Bronchial epithelial cell (primary cell): ENCODE measurements around the gene SLC35F3. TPM values are rescaled to one million over a fixed set of nuclear protein-coding genes. Genes with fewer than 3 reads are reported as not detected.

Source experiments
- DNase-seq: peaks from one replicate; pipeline ENCODE4 v3.0.0-alpha.2; 2010; ENCODE audit warnings: low read depth
- FAIRE-seq: peaks from 2 replicates; lab custom pipeline; 2011; peaks lifted over from hg19 to GRCh38; lab: Jason Lieb, UNC
- H3K27me3 ChIP-seq: 2 replicates; pipeline ENCODE4 v1.5.1; 2011; ENCODE audit warnings: low read length; ENCODE audit not compliant: control insufficient read depth, insufficient read depth
- H3K36me3 ChIP-seq: 2 replicates; pipeline ENCODE4 v1.5.1; 2011; ENCODE audit warnings: low read length; ENCODE audit not compliant: control insufficient read depth, insufficient read depth
- H3K4me3 ChIP-seq: 2 replicates; pipeline ENCODE4 v1.5.1; 2011; ENCODE audit warnings: mild to moderate bottlenecking, low read depth, low read length, control low read depth
- total RNA-seq: library from RNA; depleted of rRNA; stranded (reverse); fragments of >200 nt; gene quantifications from 2 replicates; pipeline ENCODE4 v1.2.1, GENCODE V29; 2014
- TF ChIP-seq, protein P1 (sequence below): IDR thresholded peaks from 2 replicates; pipeline ENCODE4 v1.5.1; 2011; ENCODE audit warnings: mild to moderate bottlenecking, moderate library complexity, low read length, control low read depth, inconsistent platforms; ENCODE audit not compliant: insufficient read depth, severe bottlenecking

Gene SLC35F3
- total RNA-seq, 1 donor from 2014 or later: 0.79 TPM

DNA sequence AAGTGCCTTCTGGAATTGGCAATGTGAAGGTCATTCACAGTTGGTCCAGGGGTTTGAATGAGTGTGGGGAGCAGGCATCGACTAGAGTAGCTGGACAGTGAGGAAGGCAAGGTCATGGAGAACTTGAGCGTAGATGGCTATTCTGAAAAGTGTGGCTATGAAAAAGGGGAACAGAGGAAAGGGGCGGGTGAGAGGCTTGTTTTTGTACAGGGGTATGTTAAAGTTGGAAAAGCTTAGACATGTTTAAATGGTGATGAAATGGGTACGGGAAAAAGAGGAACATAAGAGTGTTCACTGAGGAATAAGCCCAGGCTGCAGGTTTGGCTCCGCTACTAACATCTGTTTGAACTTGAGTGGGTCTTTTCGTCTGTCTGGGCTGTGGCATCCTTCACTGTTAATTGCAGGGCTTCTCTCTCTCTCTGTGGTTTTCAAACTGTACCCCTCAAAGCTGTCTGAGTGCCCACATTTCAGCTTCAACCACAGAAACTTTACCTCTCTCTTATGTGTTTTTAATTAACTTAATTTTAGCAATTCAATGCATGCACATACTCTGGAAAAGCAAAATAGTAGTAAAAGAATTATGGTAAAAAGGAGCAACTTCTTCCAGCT, 398.0 kb downstream of the SLC35F3 start:
- no peaks in the 10 kb centered on the region for H3K27me3 ChIP-seq
- FAIRE-seq: no peak
- DNase-seq: no peak
- H3K4me3 ChIP-seq: no peak overlapping the region
- TF ChIP-seq, protein P1, sequence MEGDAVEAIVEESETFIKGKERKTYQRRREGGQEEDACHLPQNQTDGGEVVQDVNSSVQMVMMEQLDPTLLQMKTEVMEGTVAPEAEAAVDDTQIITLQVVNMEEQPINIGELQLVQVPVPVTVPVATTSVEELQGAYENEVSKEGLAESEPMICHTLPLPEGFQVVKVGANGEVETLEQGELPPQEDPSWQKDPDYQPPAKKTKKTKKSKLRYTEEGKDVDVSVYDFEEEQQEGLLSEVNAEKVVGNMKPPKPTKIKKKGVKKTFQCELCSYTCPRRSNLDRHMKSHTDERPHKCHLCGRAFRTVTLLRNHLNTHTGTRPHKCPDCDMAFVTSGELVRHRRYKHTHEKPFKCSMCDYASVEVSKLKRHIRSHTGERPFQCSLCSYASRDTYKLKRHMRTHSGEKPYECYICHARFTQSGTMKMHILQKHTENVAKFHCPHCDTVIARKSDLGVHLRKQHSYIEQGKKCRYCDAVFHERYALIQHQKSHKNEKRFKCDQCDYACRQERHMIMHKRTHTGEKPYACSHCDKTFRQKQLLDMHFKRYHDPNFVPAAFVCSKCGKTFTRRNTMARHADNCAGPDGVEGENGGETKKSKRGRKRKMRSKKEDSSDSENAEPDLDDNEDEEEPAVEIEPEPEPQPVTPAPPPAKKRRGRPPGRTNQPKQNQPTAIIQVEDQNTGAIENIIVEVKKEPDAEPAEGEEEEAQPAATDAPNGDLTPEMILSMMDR: no peak
- H3K36me3 ChIP-seq: no peaks in the 10 kb centered on the region

- DNase-seq: no peak
- Histone ChIP-seq H3K36me3 (no peaks in the 10 kb centered on the region), H3K4me3 (no peak overlapping the region), H3K27me3 (no peaks in the 10 kb centered on the region)
- FAIRE-seq: no peak
- TF ChIP-seq, protein P1: no peak
These were observed 398.8 kb downstream of the SLC35F3 start for GRCh38 chr1:234303231-234303630.

DNA sequence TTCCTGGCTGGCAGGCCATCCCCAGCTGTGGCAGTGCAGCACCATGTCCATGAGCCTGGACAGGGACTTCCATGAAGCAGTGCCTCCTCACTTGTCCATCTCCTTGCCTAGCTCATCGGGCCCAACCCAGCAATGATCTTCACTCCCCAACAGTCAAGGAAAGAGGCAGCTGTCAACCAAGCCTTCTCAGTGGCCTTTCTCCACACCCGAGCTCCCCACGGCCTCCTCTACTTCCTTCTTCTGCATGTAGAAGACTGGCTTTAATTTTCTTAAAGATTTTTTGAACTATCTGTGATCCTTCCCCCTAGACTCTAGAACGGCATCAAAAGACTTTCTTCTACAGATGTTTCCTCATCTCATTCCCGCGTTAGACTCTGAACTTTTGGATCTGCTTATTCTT, 403.2 kb downstream of the SLC35F3 start:
- Histone ChIP-seq H3K4me3 (no peak overlapping the region), H3K36me3 (no peaks in the 10 kb centered on the region), H3K27me3 (no peaks in the 10 kb centered on the region)
- TF ChIP-seq, protein P1: no peak
- FAIRE-seq: no peak
- no peak for DNase-seq

DNA sequence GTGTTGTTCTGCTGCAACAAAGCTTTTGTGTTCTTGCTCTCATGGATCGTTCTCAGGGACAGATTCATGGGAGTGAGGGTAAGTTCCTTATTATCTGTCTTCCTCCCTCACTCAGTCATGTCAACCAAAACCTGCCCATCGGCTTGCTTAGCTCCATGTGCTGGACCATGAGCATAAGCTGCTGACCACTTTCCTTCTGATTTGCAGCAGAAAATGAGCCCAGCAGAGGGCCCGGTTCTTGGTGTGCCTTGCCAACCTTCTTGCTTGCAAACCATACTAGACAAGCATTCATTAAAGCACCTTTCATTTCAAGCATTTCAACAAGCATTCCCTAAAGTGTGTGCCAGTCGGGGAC, 404.7 kb downstream of the SLC35F3 start:
- FAIRE-seq (no peak), DNase-seq (no peak)
- Histone ChIP-seq H3K4me3 (no peak overlapping the region), H3K27me3 (no peaks in the 10 kb centered on the region), H3K36me3 (no peaks in the 10 kb centered on the region)
- TF ChIP-seq, protein P1: no peak

GRCh38 chr1:234309598-234310459, 405.4 kb downstream of the SLC35F3 start:
- DNase-seq: peak; percentile 65
- H3K36me3 ChIP-seq: no peaks in the 10 kb centered on the region
- no peak for FAIRE-seq
- H3K4me3 ChIP-seq: no peak overlapping the region
- H3K27me3 ChIP-seq: no peaks in the 10 kb centered on the region
- TF ChIP-seq, protein P1: peak; percentile 97
